Subcutaneous adipose tissue (tissue), 4 donors: ENCODE measurements around the gene ATG4C. TPM values are rescaled to one million over a fixed set of nuclear protein-coding genes. Genes with fewer than 3 reads are reported as not detected.

Experiments
- CTCF ChIP-seq: fragments of 450-650 bp; IDR thresholded peaks from one replicate; pipeline ENCODE4 v1.5.1; 2016; ENCODE audit warnings: low read depth, mild to moderate bottlenecking, control low read depth, antibody characterized with exemption, moderate library complexity
- total RNA-seq, 4 donors: library from RNA; depleted of rRNA; stranded (reverse); fragments of >200 nt; gene quantifications; one replicate each; pipeline ENCODE4 v1.1.0, GENCODE V29; 2016

Gene ATG4C
- 10 to 100 TPM in 3 of 4 donors, 1 to 10 TPM in 1; 8.6 to 21.9 (median 17.4) TPM for total RNA-seq

GRCh38 chr1:62783736-62784508, at the start of gene ATG4C:
ATG4C (plus strand) TSS chr1:62784132; CDS start chr1:62803787, 19,655 bp downstream.
- TF ChIP-seq CTCF: no peak

GRCh38 chr1:62735491-62736171, 48.3 kb upstream of the ATG4C start:
- no peak for TF ChIP-seq CTCF

GRCh38 chr1:62744611-62745577, 39.0 kb upstream of the ATG4C start:
- no peak for TF ChIP-seq CTCF

- TF ChIP-seq CTCF: no peak
Observed at GRCh38 chr1:62746086-62746808, 37.7 kb upstream of the ATG4C start.

- TF ChIP-seq CTCF: no peak
Observed at GRCh38 chr1:62746809-62747138, 37.2 kb upstream of the ATG4C start.

GRCh38 chr1:62753031-62753965, 30.6 kb upstream of the ATG4C start:
- TF ChIP-seq CTCF: no peak
